ENCODE data around the gene CDK5RAP2. TPM values are rescaled to one million over a fixed set of nuclear protein-coding genes. Genes with fewer than 3 reads are reported as not detected.
A peak's percentile ranks its signal among the peaks of the same experiment; 100 is the strongest.

CDK5RAP2 gene
- total and polyA plus RNA-seq, 2 experiments from 2014 or later, result 23.9 to 30.9 TPM

DNA sequence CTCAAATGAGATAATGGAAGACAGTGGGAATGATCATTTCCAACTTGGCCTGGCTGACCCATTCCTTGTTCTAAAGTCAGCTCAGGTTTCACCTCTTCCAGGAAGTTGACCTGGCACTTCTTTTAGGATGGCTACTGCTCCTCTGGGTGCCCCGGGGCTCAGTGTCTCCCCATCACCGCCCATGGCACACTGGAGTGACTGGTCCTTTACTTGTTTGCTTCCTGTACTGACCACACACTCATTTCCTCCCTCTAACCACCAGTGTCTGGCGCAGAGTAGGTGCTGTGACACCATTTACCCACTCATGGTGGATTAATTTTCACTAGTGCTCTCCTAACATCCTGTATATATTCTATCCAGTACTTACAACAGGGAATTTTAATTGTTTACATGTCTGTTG lies 183.5 kb downstream of the CDK5RAP2 start:
- Histone ChIP-seq H3K27me3 (no peaks in the 10 kb centered on the region), H3K9me3 (ENCODE audit: low read depth) (no peaks in the 10 kb centered on the region), H4K20me1 (ENCODE audit: insufficient read depth, poor library complexity, severe bottlenecking) (no peaks in the 10 kb centered on the region), H3K4me1 (ENCODE audit: insufficient read depth) (no peaks in the 10 kb centered on the region), H3K36me3 (replicated peaks; ENCODE audit: insufficient read depth, low read depth) (no peaks in the 10 kb centered on the region), H2AFZ (no peak overlapping the region), H3K9me2 (replicated peaks; ENCODE audit: insufficient read depth) (no peaks in the 10 kb centered on the region), H3K27ac (no peak overlapping the region), H3K4me3 (no peak overlapping the region), H3K79me2 (no peaks in the 10 kb centered on the region), H3K4me2 (no peak overlapping the region)
- DNase-seq (ENCODE audit: low spot score), result no peak
- no peak for TF ChIP-seq EZH2phosphoT487 (IDR thresholded peaks at IDR 0.05; ENCODE audit: low read depth, severe bottlenecking, unreplicated experiment)
- WGBS (ENCODE audit: low lambda C conversion rate, missing lambda C conversion rate), result 98% methylated on average over 3 of the region's 3 CpGs

DNA sequence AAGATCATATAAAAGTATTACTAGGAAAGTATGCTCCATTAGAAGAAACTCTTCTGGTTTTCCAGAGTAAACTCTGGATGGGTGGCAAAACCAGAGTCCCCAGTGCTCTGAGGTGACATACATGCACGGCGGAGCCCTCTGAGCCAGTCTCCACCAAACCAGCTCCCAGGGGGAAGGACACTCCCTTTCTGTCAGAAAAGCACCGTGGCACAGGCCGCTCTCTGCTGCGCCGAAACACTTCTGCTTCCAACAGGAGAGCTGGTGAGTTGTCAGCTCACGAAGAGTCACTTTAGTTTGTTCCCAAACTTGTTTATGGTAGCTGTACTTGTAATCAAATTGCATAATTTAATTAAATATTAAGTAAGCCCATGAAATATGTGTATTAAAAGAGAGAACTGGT lies 184.6 kb downstream of the CDK5RAP2 start:
- no peaks in the 10 kb centered on the region for H3K9me2 ChIP-seq (replicated peaks; ENCODE audit: insufficient read depth)
- no peak for DNase-seq (ENCODE audit: low spot score)
- no peaks in the 10 kb centered on the region for H3K36me3 ChIP-seq (replicated peaks; ENCODE audit: insufficient read depth, low read depth)
- no peak overlapping the region for H3K27ac ChIP-seq
- no peaks in the 10 kb centered on the region for H3K79me2 ChIP-seq
- no peak overlapping the region for H3K4me2 ChIP-seq
- H3K4me1 ChIP-seq (ENCODE audit: insufficient read depth), result no peaks in the 10 kb centered on the region
- no peaks in the 10 kb centered on the region for H4K20me1 ChIP-seq (ENCODE audit: insufficient read depth, poor library complexity, severe bottlenecking)
- TF ChIP-seq EZH2 (IDR thresholded peaks at IDR 0.05; ENCODE audit: borderline replicate concordance) (no peak), EZH2phosphoT487 (IDR thresholded peaks at IDR 0.05; ENCODE audit: low read depth, severe bottlenecking, unreplicated experiment) (no peak)
- TF ChIP-seq, protein P1, sequence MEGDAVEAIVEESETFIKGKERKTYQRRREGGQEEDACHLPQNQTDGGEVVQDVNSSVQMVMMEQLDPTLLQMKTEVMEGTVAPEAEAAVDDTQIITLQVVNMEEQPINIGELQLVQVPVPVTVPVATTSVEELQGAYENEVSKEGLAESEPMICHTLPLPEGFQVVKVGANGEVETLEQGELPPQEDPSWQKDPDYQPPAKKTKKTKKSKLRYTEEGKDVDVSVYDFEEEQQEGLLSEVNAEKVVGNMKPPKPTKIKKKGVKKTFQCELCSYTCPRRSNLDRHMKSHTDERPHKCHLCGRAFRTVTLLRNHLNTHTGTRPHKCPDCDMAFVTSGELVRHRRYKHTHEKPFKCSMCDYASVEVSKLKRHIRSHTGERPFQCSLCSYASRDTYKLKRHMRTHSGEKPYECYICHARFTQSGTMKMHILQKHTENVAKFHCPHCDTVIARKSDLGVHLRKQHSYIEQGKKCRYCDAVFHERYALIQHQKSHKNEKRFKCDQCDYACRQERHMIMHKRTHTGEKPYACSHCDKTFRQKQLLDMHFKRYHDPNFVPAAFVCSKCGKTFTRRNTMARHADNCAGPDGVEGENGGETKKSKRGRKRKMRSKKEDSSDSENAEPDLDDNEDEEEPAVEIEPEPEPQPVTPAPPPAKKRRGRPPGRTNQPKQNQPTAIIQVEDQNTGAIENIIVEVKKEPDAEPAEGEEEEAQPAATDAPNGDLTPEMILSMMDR (IDR thresholded peaks at IDR 0.05; ENCODE audit: poor library complexity), result no peak
- no peak overlapping the region for H2AFZ ChIP-seq
- H3K4me3 ChIP-seq, result no peak overlapping the region
- no peaks in the 10 kb centered on the region for H3K27me3 ChIP-seq
- H3K9me3 ChIP-seq (ENCODE audit: low read depth), result no peaks in the 10 kb centered on the region
- 95% methylated on average over 7 of the region's 7 CpGs for WGBS (ENCODE audit: low lambda C conversion rate, missing lambda C conversion rate)

DNA sequence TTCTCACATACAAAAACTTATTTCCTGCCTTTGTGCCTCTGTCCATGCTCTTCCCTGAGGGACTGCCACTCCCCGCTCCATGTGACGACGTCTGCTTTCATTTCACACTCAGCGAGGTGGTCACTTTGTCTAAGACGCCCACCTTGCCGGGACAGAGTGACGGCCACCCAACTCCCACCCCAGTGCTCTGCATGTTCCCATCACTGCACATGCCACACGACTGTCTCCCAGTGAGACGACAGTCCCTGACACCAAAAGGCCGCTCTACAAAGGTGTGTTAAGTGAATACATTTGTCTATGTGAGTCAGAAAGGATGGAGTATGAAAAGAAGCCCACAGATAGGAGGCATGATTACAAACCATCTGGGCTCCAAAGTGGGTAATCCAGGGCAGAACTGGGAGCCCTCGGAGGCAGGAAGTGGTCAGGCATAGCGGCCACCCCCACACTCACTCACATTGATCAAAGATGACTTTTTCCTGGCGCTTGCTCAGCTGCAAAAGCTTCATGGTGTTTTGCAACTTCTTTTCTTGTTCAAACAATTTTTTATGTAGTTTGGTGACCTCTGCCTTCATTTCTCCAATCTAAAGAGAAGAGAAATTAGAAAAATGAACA lies 185.8 kb downstream of the CDK5RAP2 start:
- H3K4me1 ChIP-seq (ENCODE audit: insufficient read depth), result no peaks in the 10 kb centered on the region
- no peaks in the 10 kb centered on the region for H3K27me3 ChIP-seq
- H3K9me3 ChIP-seq (ENCODE audit: low read depth), result no peaks in the 10 kb centered on the region
- no peak overlapping the region for H3K4me2 ChIP-seq
- DNase-seq (ENCODE audit: low spot score), result no peak
- WGBS (ENCODE audit: low lambda C conversion rate, missing lambda C conversion rate), result 86% methylated on average over 13 of the region's 13 CpGs
- no peak overlapping the region for H2AFZ ChIP-seq
- TF ChIP-seq, protein P1 (IDR thresholded peaks at IDR 0.05; ENCODE audit: poor library complexity), result no peak
- TF ChIP-seq EZH2phosphoT487 (IDR thresholded peaks at IDR 0.05; ENCODE audit: low read depth, severe bottlenecking, unreplicated experiment), result no peak
- no peak for TF ChIP-seq EZH2 (IDR thresholded peaks at IDR 0.05; ENCODE audit: borderline replicate concordance)
- peak overlapping the region; percentile 20 for H3K27ac ChIP-seq
- H3K79me2 ChIP-seq, result no peaks in the 10 kb centered on the region
- no peak overlapping the region for H3K4me3 ChIP-seq
- H3K36me3 ChIP-seq (replicated peaks; ENCODE audit: insufficient read depth, low read depth), result no peaks in the 10 kb centered on the region
- no peaks in the 10 kb centered on the region for H3K9me2 ChIP-seq (replicated peaks; ENCODE audit: insufficient read depth)
- H4K20me1 ChIP-seq (ENCODE audit: insufficient read depth, poor library complexity, severe bottlenecking), result no peaks in the 10 kb centered on the region

DNA sequence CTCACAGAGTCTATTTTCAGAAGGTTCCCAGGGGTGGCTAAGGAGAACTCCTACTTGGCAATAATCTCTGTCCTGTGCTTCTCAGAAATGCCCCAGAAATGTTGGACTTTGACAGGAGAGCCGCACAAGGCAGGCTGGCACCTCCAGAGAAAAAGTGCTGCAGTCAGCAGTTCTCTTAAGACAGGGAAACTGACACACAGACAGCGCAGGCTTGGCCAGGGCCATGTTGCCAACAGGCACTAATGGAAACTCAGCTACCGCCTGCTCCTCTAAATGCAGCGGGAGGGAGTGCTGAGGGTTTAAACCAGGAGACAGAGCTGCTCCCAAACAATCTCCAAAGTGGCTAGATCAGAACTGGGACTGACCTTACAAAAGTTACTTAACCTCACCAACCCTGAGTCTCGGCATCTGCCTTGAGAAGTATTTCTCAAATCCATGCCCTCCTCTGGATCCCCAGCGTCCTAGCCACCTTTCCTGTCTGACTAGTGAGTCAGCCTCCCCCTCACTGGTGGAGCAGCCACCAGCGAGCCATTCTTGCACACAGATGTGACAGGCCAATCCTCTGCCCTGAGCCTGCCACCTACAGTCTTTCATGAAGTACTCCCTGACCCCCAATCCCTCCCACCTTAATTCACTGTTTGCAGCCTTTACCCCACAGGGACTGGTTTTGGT lies 186.4 kb downstream of the CDK5RAP2 start:
- H3K9me3 ChIP-seq (ENCODE audit: low read depth), result no peaks in the 10 kb centered on the region
- no peaks in the 10 kb centered on the region for H3K4me1 ChIP-seq (ENCODE audit: insufficient read depth)
- no peaks in the 10 kb centered on the region for H3K79me2 ChIP-seq
- H4K20me1 ChIP-seq (ENCODE audit: insufficient read depth, poor library complexity, severe bottlenecking), result no peaks in the 10 kb centered on the region
- no peak overlapping the region for H2AFZ ChIP-seq
- DNase-seq (ENCODE audit: low spot score), result no peak
- H3K27me3 ChIP-seq, result no peaks in the 10 kb centered on the region
- no peak overlapping the region for H3K4me2 ChIP-seq
- no peaks in the 10 kb centered on the region for H3K36me3 ChIP-seq (replicated peaks; ENCODE audit: insufficient read depth, low read depth)
- H3K9me2 ChIP-seq (replicated peaks; ENCODE audit: insufficient read depth), result no peaks in the 10 kb centered on the region
- H3K27ac ChIP-seq, result no peak overlapping the region
- TF ChIP-seq, protein P1 (IDR thresholded peaks at IDR 0.05; ENCODE audit: poor library complexity), result no peak
- TF ChIP-seq EZH2phosphoT487 (IDR thresholded peaks at IDR 0.05; ENCODE audit: low read depth, severe bottlenecking, unreplicated experiment) (no peak), EZH2 (IDR thresholded peaks at IDR 0.05; ENCODE audit: borderline replicate concordance) (no peak)
- no peak overlapping the region for H3K4me3 ChIP-seq
- WGBS (ENCODE audit: low lambda C conversion rate, missing lambda C conversion rate), result 79% methylated on average over 7 of the region's 7 CpGs
